Activated CD4-positive, alpha-beta T cell treated with anti-CD3 and anti-CD28 coated beads for 36 hours (primary cell): Measurements from ENCODE around the gene AKR1C1. TPM values are rescaled to one million over a fixed set of nuclear protein-coding genes. Genes with fewer than 3 reads are reported as not detected.
"Not testable (repeated sequence)": the region's sequence is repeated elsewhere in the genome, so short reads cannot be mapped to it uniquely, and the experiment has no call there.

Source experiments
- ATAC-seq: fragments of 200-7000 bp; cut with Tn5 transposase; one replicate; pipeline ENCODE4 v1.10.0; 2021; ENCODE audit warnings: mild to moderate bottlenecking, moderate library complexity
- CTCF ChIA-PET: fragments of 350-600 bp; sonication (Branson Sonifier 250); formaldehyde crosslinking; loops from one replicate; lab custom pipeline; 2021; ENCODE audit warnings: antibody characterized with exemption; lab: Charles Lee
- POLR2A ChIA-PET: fragments of 350-600 bp; sonication (Branson Sonifier 250); formaldehyde crosslinking; loops from one replicate; lab custom pipeline; 2021; ENCODE audit warnings: antibody characterized with exemption, inconsistent platforms; lab: Charles Lee
- DNase-seq: peaks from one replicate; pipeline ENCODE4 v3.0.0-alpha.2; 2020
- H3K27ac Mint-ChIP-seq: one replicate; pipeline ENCODE4 v1.8.0; 2021; ENCODE audit warnings: mixed read lengths
- H3K27me3 Mint-ChIP-seq: one replicate; pipeline ENCODE4 v1.8.0; 2021; ENCODE audit warnings: mixed read lengths
- H3K36me3 Mint-ChIP-seq: one replicate; pipeline ENCODE4 v1.8.0; 2021; ENCODE audit warnings: low read depth, mixed read lengths
- H3K4me1 Mint-ChIP-seq: one replicate; pipeline ENCODE4 v1.8.0; 2021; ENCODE audit warnings: mixed read lengths
- H3K4me3 Mint-ChIP-seq: one replicate; pipeline ENCODE4 v1.8.0; 2021; ENCODE audit warnings: mild to moderate bottlenecking, moderate library complexity, mixed read lengths
- H3K9me3 Mint-ChIP-seq: one replicate; pipeline ENCODE4 v1.8.0; 2021; ENCODE audit warnings: low read depth, mixed read lengths
- intact Hi-C, 2 experiments: fragments of 100-400 bp; cut with DNase I in 1 of 2; cut with micrococcal nuclease in 1 of 2; formaldehyde crosslinking; loops; one replicate each; pipeline versions ENCODE4 v1.14.2 to v1.15.1; 2022 to 2024; cut with DNase I, micrococcal nuclease
- total RNA-seq, 2 experiments: library from RNA; stranded (reverse); gene quantifications; one replicate each; pipeline ENCODE4 v1.2.3, GENCODE V29; 2021

AKR1C1 gene
- total RNA-seq, 2 experiments from 2014 or later = 0.66 to 0.86 TPM

- H3K27me3 Mint-ChIP-seq, POLR2A ChIA-PET, H3K27ac Mint-ChIP-seq, intact Hi-C loops, DNase-seq, H3K4me3 Mint-ChIP-seq, H3K9me3 Mint-ChIP-seq, ATAC-seq, H3K36me3 Mint-ChIP-seq, CTCF ChIA-PET, H3K4me1 Mint-ChIP-seq: not testable (repeated sequence)
These were observed 23.2 kb upstream of the AKR1C1 start for GRCh38 chr10:4940073-4940428.

- ATAC-seq, intact Hi-C loops, H3K27ac Mint-ChIP-seq, CTCF ChIA-PET, H3K27me3 Mint-ChIP-seq, H3K36me3 Mint-ChIP-seq, H3K4me1 Mint-ChIP-seq, H3K4me3 Mint-ChIP-seq, H3K9me3 Mint-ChIP-seq, DNase-seq, POLR2A ChIA-PET: not testable (repeated sequence)
These were observed 22.3 kb upstream of the AKR1C1 start for GRCh38 chr10:4940909-4941308.

- POLR2A ChIA-PET = no interaction called here
- intact Hi-C loops = no loop called here
These were observed 21.5 kb upstream of the AKR1C1 start for GRCh38 chr10:4941540-4942330.

GRCh38 chr10:4942931-4943330 lies 20.3 kb upstream of the AKR1C1 start:
- H3K27me3 Mint-ChIP-seq, ATAC-seq, H3K4me1 Mint-ChIP-seq, intact Hi-C loops, H3K4me3 Mint-ChIP-seq, H3K9me3 Mint-ChIP-seq, DNase-seq, POLR2A ChIA-PET, H3K27ac Mint-ChIP-seq, H3K36me3 Mint-ChIP-seq, CTCF ChIA-PET: not testable (repeated sequence)

More at GRCh38 chr10:4941540-4942330, 21.5 kb upstream of the AKR1C1 start:
- H3K4me1 Mint-ChIP-seq = no peaks in the 10 kb centered on the region
- H3K4me3 Mint-ChIP-seq = no peak overlapping the region
- no peaks in the 10 kb centered on the region for H3K36me3 Mint-ChIP-seq
- DNase-seq = no peak
- no peak for ATAC-seq
- no peaks in the 10 kb centered on the region for H3K9me3 Mint-ChIP-seq
- CTCF ChIA-PET = interaction anchor here (0.7 kb wide), 1 partner anchor 316 kb away, joined by 3 read pairs; no protein-coding TSS in a partner anchor
- no peaks in the 10 kb centered on the region for H3K27me3 Mint-ChIP-seq
- H3K27ac Mint-ChIP-seq = no peak overlapping the region

GRCh38 chr10:4943416-4943815 lies 19.8 kb upstream of the AKR1C1 start:
- CTCF ChIA-PET, intact Hi-C loops, ATAC-seq, H3K4me1 Mint-ChIP-seq, H3K36me3 Mint-ChIP-seq, POLR2A ChIA-PET, H3K27me3 Mint-ChIP-seq, H3K4me3 Mint-ChIP-seq, H3K9me3 Mint-ChIP-seq, H3K27ac Mint-ChIP-seq, DNase-seq: not testable (repeated sequence)

- Mint-ChIP-seq H3K9me3 (no peaks in the 10 kb centered on the region), H3K4me3 (no peak overlapping the region)
- POLR2A ChIA-PET = no interaction called here
These were observed 19.4 kb upstream of the AKR1C1 start for GRCh38 chr10:4943821-4944220.

GRCh38 chr10:4944841-4945240 lies 18.4 kb upstream of the AKR1C1 start:
- POLR2A ChIA-PET = no interaction called here
- Mint-ChIP-seq H3K4me1 (no peaks in the 10 kb centered on the region), H3K4me3 (no peak overlapping the region), H3K9me3 (no peaks in the 10 kb centered on the region), H3K36me3 (no peaks in the 10 kb centered on the region), H3K27ac (no peak overlapping the region), H3K27me3 (no peaks in the 10 kb centered on the region)
- intact Hi-C loops = no loop called here
- no peak for DNase-seq
- CTCF ChIA-PET = no interaction called here
- no peak for ATAC-seq

More at GRCh38 chr10:4943821-4944220, 19.4 kb upstream of the AKR1C1 start:
- Mint-ChIP-seq H3K4me1 (no peaks in the 10 kb centered on the region), H3K27me3 (no peaks in the 10 kb centered on the region), H3K36me3 (no peaks in the 10 kb centered on the region), H3K27ac (no peak overlapping the region)
- no peak for DNase-seq
- ATAC-seq = no peak
- intact Hi-C loops = no loop called here
- CTCF ChIA-PET = no interaction called here

GRCh38 chr10:4945766-4946717 lies 17.2 kb upstream of the AKR1C1 start:
- intact Hi-C loops = no loop called here
- Mint-ChIP-seq H3K9me3 (no peaks in the 10 kb centered on the region), H3K4me1 (no peaks in the 10 kb centered on the region), H3K4me3 (no peak overlapping the region), H3K27ac (no peak overlapping the region), H3K27me3 (no peaks in the 10 kb centered on the region), H3K36me3 (no peaks in the 10 kb centered on the region)
- ChIA-PET POLR2A (interaction anchor here (0.6 kb wide), 1 partner anchor 417 kb away, joined by 3 read pairs; no protein-coding TSS in a partner anchor), CTCF (no interaction called here)
- no peak for ATAC-seq
- no peak for DNase-seq

- CTCF ChIA-PET = no interaction called here
- Mint-ChIP-seq H3K36me3 (no peaks in the 10 kb centered on the region), H3K4me3 (no peak overlapping the region), H3K9me3 (no peaks in the 10 kb centered on the region), H3K4me1 (no peaks in the 10 kb centered on the region), H3K27me3 (no peaks in the 10 kb centered on the region), H3K27ac (no peak overlapping the region)
- POLR2A ChIA-PET = no interaction called here
- no peak for DNase-seq
- no peak for ATAC-seq
- intact Hi-C loops = no loop called here
These were observed 16.1 kb upstream of the AKR1C1 start for GRCh38 chr10:4947039-4947634.

- Mint-ChIP-seq H3K27ac (no peak overlapping the region), H3K27me3 (no peaks in the 10 kb centered on the region), H3K9me3 (no peaks in the 10 kb centered on the region), H3K4me3 (no peak overlapping the region), H3K36me3 (no peaks in the 10 kb centered on the region), H3K4me1 (no peaks in the 10 kb centered on the region)
- ATAC-seq (no peak), DNase-seq (no peak)
- ChIA-PET POLR2A (no interaction called here), CTCF (interaction anchor here (0.6 to 0.9 kb wide), 2 partner anchors 15 to 41 kb away, joined by 3 read pairs; no protein-coding TSS in a partner anchor)
- intact Hi-C loops = no loop called here
These were observed 15.3 kb upstream of the AKR1C1 start for GRCh38 chr10:4947635-4948596.
